IMR-90 (cell line): ENCODE results near the gene MINDY3.

Source experiments
- BHLHE40 ChIP-seq: fragments of 150-350 bp; IDR thresholded peaks from 2 replicates; pipeline ENCODE4 v1.6.1; 2016; ENCODE audit warnings: mild to moderate bottlenecking, low read depth, low read length
- CEBPB ChIP-seq: IDR thresholded peaks from 2 replicates; pipeline ENCODE4 v1.6.1; 2012; ENCODE audit warnings: low read depth, low read length, improper control_type of control experiment
- CHD1 ChIP-seq: IDR thresholded peaks from 2 replicates; pipeline ENCODE4 v1.6.1; 2012; ENCODE audit warnings: low read depth, low read length, improper control_type of control experiment
- MAZ ChIP-seq: IDR thresholded peaks from 2 replicates; pipeline ENCODE4 v1.6.1; 2012; ENCODE audit warnings: low read depth, mild to moderate bottlenecking, low read length, improper control_type of control experiment, moderate library complexity, borderline replicate concordance
- MXI1 ChIP-seq: IDR thresholded peaks from 2 replicates; pipeline ENCODE4 v1.6.1; 2012; ENCODE audit warnings: low read depth, mild to moderate bottlenecking, low read length, moderate library complexity, borderline replicate concordance
- POLR2A ChIP-seq: IDR thresholded peaks from 2 replicates; pipeline ENCODE4 v1.6.1; 2012; ENCODE audit warnings: mild to moderate bottlenecking, low read depth, low read length
- RAD21 ChIP-seq: IDR thresholded peaks from 2 replicates; pipeline ENCODE4 v1.6.1; 2012; ENCODE audit warnings: low read length, improper control_type of control experiment
- RCOR1 ChIP-seq: IDR thresholded peaks from 2 replicates; pipeline ENCODE4 v1.6.1; 2012; ENCODE audit warnings: mild to moderate bottlenecking, low read length, improper control_type of control experiment; ENCODE audit not compliant: insufficient replicate concordance
- RFX5 ChIP-seq: IDR thresholded peaks from 2 replicates; pipeline ENCODE4 v1.8.0; 2012; ENCODE audit warnings: low read depth, mild to moderate bottlenecking, low read length, moderate library complexity
- TF ChIP-seq, protein P1 (sequence below): conservative IDR thresholded peaks from 2 replicates; pipeline ENCODE4 v1.5.1; 2012; ENCODE audit warnings: mild to moderate bottlenecking, low read depth, low read length, improper control_type of control experiment
- TF ChIP-seq, protein P2 (sequence below): fragments of 150-350 bp; IDR thresholded peaks from 2 replicates; pipeline ENCODE4 v1.6.1; 2016; ENCODE audit warnings: low read depth, mild to moderate bottlenecking, low read length, moderate library complexity, borderline replicate concordance

DNA sequence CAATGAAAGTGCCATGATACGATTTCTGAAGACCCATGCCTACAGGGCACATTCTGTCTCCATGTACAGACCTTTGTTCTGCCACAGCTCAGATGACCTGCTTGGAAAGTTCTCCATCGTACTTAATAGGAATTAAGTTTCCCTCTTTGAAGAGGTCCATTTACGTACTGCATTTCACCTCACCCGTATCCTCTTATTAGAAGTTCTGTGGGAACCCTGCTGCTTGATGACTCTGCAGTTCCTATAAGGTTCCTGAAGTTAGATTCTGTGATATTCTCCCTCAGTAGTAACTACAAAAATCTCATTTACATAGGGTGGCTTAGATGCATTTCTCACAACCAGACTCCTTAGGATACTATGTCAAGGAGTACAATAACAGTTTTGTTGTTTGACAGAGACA is 50.9 kb downstream of the MINDY3 start:
- TF ChIP-seq POLR2A (no peak), MAZ (no peak), RFX5 (no peak), CHD1 (no peak), RAD21 (no peak), CEBPB (no peak), MXI1 (no peak), RCOR1 (no peak), BHLHE40 (no peak)
- TF ChIP-seq, protein P1, sequence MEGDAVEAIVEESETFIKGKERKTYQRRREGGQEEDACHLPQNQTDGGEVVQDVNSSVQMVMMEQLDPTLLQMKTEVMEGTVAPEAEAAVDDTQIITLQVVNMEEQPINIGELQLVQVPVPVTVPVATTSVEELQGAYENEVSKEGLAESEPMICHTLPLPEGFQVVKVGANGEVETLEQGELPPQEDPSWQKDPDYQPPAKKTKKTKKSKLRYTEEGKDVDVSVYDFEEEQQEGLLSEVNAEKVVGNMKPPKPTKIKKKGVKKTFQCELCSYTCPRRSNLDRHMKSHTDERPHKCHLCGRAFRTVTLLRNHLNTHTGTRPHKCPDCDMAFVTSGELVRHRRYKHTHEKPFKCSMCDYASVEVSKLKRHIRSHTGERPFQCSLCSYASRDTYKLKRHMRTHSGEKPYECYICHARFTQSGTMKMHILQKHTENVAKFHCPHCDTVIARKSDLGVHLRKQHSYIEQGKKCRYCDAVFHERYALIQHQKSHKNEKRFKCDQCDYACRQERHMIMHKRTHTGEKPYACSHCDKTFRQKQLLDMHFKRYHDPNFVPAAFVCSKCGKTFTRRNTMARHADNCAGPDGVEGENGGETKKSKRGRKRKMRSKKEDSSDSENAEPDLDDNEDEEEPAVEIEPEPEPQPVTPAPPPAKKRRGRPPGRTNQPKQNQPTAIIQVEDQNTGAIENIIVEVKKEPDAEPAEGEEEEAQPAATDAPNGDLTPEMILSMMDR = no peak
- TF ChIP-seq, protein P2, sequence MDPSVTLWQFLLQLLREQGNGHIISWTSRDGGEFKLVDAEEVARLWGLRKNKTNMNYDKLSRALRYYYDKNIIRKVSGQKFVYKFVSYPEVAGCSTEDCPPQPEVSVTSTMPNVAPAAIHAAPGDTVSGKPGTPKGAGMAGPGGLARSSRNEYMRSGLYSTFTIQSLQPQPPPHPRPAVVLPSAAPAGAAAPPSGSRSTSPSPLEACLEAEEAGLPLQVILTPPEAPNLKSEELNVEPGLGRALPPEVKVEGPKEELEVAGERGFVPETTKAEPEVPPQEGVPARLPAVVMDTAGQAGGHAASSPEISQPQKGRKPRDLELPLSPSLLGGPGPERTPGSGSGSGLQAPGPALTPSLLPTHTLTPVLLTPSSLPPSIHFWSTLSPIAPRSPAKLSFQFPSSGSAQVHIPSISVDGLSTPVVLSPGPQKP = no peak
